Measurements from ENCODE around the gene PRX. TPM values are rescaled to one million over a fixed set of nuclear protein-coding genes. Genes with fewer than 3 reads are reported as not detected.

The PRX gene
- total RNA-seq, 1 donor: 2.0 TPM

DNA sequence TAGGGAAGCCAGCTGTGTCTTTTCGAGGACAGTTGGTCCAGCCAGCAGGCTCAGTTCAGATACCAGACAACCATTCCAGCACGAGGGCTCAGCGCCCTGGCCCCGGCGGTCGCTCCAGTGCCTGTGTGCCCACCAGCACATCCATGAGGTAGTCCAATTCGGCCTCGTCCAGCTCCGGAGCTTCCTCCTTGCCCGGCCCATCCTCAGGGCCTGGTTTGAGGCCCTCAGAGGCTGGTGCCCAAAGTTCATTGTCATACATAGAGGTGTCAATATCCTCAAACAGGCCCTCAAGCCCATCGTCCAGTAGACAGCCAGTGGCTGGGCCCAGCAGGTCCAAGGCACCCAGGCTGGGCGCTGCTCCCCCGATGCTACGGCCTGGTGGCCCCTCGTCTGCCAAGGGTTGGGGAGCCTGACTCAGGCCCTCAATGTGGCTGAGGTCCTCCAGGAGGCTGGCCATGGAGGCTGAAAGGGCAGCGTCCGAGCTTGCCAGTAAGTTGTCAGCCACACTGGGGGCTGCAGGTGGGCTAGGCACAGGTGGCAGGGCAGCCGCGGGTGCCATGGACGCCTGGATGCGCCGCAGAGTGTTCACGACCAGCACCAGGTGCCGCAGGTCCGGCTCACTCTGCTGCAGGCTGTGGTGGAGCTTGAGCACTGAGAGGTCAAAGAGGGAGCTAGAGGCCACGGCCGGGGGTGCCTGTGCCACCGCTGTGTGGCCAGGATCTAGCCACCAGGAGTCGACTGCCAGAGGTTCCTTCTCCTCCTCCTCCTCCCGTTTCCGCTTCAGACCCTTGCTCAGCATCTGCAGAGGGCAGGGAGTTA is 9.8 kb upstream of the PRX start:
- no peak for DNase-seq (ENCODE audit: low read depth)
- TF ChIP-seq, protein P1, sequence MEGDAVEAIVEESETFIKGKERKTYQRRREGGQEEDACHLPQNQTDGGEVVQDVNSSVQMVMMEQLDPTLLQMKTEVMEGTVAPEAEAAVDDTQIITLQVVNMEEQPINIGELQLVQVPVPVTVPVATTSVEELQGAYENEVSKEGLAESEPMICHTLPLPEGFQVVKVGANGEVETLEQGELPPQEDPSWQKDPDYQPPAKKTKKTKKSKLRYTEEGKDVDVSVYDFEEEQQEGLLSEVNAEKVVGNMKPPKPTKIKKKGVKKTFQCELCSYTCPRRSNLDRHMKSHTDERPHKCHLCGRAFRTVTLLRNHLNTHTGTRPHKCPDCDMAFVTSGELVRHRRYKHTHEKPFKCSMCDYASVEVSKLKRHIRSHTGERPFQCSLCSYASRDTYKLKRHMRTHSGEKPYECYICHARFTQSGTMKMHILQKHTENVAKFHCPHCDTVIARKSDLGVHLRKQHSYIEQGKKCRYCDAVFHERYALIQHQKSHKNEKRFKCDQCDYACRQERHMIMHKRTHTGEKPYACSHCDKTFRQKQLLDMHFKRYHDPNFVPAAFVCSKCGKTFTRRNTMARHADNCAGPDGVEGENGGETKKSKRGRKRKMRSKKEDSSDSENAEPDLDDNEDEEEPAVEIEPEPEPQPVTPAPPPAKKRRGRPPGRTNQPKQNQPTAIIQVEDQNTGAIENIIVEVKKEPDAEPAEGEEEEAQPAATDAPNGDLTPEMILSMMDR (IDR thresholded peaks at IDR 0.05; ENCODE audit: insufficient read depth, low read length): no peak
- peak overlapping the region; percentile 13 for H3K4me3 ChIP-seq (ENCODE audit: low read depth, low read length)

DNA sequence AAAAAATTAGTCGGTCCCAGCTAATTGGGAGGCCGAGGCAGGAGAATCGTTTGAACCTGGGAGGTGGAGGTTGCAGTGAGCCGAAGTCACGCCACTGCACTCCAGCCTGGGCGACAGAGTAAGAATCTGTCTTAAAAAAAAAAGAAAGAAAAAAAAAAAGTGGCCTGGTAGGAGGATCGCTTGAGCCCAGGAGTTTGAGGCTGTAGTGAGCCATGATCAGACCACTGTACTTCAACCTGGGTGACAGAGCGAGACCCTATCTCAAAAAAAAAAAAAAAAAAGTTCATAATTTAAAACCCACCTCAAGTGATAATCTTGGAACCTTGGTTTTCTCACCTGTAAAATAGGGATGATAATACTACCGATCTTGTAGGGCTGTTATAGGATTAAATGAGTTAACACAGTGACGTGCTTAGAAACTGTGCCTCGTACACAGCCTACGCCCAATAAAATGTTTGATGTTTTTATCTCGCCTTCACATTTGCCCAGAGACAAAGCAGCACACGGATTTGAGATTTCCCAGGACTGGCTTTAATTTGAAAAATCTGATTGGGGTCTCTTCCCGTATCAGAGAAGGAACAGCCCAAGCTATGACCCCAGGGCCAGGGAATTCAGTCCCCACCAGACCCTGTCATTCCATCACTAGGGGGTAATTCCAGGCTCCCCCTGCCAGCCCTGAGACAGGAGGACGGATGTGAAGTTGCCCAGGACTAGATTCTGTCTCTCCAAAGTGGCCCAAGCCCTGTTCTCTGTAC is 9.0 kb upstream of the PRX start:
- DNase-seq (ENCODE audit: low read depth): peak; percentile 30
- peak overlapping the region; percentile 13 for H3K4me3 ChIP-seq (ENCODE audit: low read depth, low read length)
- TF ChIP-seq, protein P1 (IDR thresholded peaks at IDR 0.05; ENCODE audit: insufficient read depth, low read length): no peak

DNA sequence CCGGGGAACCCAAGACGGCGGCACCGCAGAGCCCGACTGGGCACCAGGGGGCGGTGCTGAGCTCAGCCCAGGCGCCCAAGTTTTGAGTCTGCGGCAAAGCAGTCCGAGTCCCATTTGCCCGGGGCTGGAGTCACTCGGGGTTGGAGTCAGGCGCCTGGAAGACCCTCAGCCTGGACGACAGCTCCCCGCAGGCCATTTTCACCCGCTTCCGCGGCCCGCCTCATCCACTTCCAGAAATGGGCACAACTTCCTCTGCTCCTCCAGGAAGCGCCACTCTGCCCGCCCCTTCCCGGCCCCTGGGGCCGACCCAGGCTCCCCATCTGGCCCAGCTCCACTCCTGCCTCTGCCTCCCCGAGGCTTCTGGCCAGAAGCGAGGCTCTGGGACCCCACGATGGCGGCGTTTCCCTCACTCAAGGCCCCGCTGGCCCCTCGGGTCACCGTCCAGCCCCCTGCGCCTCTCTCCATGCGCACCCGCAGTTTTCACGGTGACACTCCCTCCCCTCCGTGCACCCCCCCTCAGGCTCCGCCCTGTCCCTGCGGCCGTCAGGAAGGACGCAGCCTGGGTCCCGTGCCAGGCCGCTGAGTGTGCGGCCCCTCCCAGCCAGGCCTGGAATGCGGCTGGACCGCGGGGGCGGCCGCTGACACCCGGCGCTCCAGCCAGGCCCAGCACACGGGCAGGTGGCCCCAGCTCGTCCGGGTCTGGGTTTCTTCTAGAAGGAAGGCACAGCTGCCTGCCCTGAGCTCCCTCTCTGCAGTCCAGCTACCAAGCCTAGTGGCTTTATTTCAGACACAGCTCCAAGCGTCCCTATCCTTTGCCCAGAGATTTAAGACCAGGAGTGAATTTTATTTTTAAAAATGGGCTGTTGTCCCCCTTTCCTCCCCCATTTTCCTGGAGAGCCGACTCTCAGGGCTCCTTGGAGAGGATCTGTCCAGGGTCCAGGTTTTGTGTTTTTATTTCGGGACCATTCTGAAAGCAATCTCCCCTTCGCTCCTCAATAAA is 7.9 kb upstream of the PRX start:
- H3K4me3 ChIP-seq (ENCODE audit: low read depth, low read length): peak overlapping the region; percentile 75
- DNase-seq (ENCODE audit: low read depth): peak; percentile 91
- TF ChIP-seq, protein P1 (IDR thresholded peaks at IDR 0.05; ENCODE audit: insufficient read depth, low read length): peak; percentile 98

- peak overlapping the region; percentile 75 for H3K4me3 ChIP-seq (ENCODE audit: low read depth, low read length)
- TF ChIP-seq, protein P1 (IDR thresholded peaks at IDR 0.05; ENCODE audit: insufficient read depth, low read length): no peak
- DNase-seq (ENCODE audit: low read depth): no peak
These were observed 7.2 kb upstream of the PRX start for GRCh38 chr19:40420451-40420765.

- TF ChIP-seq, protein P1 (IDR thresholded peaks at IDR 0.05; ENCODE audit: insufficient read depth, low read length): no peak
- H3K4me3 ChIP-seq (ENCODE audit: low read depth, low read length): no peak overlapping the region
- DNase-seq (ENCODE audit: low read depth): no peak
These were observed 6.6 kb upstream of the PRX start for GRCh38 chr19:40419780-40420179.

DNA sequence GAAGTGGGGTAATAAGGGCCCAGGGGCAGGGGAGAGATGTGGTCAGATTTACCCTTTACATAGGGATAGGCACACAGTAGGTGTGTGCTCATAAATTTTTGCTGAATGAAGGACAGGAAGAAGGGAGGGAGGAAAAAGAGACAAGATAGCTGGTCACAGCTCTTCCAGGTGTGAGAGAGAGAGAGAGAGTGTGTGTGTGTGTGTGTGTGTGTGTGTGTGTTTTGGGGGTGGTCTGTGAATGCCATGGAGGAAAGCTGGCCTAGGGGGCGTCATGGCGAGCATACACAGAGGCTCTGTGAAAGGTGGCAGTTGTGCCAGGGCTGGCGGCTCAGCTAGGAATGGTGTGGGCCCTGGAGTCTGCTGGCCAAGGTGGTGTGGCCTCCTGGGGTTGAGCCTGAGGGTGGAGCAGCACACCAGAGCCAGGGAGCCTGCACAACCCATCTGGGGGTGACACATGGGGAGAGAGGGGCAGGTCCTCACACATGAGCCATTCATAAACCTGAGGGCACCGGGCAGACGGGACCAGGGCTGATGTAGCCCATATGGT is 6.0 kb upstream of the PRX start:
- TF ChIP-seq, protein P1 (IDR thresholded peaks at IDR 0.05; ENCODE audit: insufficient read depth, low read length): no peak
- no peak overlapping the region for H3K4me3 ChIP-seq (ENCODE audit: low read depth, low read length)
- DNase-seq (ENCODE audit: low read depth): no peak

Data from fibroblast of the aortic adventitia (primary cell).